Esophagus muscularis mucosa (tissue), 4 donors: ENCODE data around the gene FGFR2. TPM values are rescaled to one million over a fixed set of nuclear protein-coding genes. Genes with fewer than 3 reads are reported as not detected.

Experiments
- DNase-seq: peaks from one replicate; pipeline ENCODE4 v3.0.0-alpha.2; 2017; ENCODE audit errors: extremely low spot score
- H3K27ac ChIP-seq, 4 donors: fragments of 200-600 bp; sonication (generic); replicated peaks in 1 of 4; 1 replicate in 3 of 4; 2 replicates in 1 of 4; pipeline ENCODE4 v1.5.1; 2016 to 2019; ENCODE audit warnings: mild to moderate bottlenecking in 1 of 4
- H3K27me3 ChIP-seq, 4 donors: fragments of 200-600 bp; sonication (generic); one replicate each; pipeline versions ENCODE4 v1.5.1 to v1.6.0; 2016 to 2019
- H3K36me3 ChIP-seq, 4 donors: fragments of 200-600 bp; sonication (generic); one replicate each; pipeline ENCODE4 v1.5.1; 2016 to 2019
- H3K4me1 ChIP-seq, 4 donors: fragments of 200-600 bp; sonication (generic); one replicate each; pipeline ENCODE4 v1.5.1; 2016 to 2019
- H3K4me3 ChIP-seq, 4 donors: fragments of 200-600 bp; sonication (generic); 1 replicate in 2 of 4; 2 replicates in 2 of 4; pipeline ENCODE4 v1.5.1; 2016 to 2019; ENCODE audit warnings: mild to moderate bottlenecking in 4 of 4, moderate library complexity in 1 of 4
- H3K9me3 ChIP-seq, 4 donors: fragments of 200-600 bp; sonication (generic); 1 replicate in 3 of 4; 2 replicates in 1 of 4; pipeline ENCODE4 v1.5.1; 2016 to 2019
- EP300 ChIP-seq: sonication (generic); formaldehyde crosslinking; IDR thresholded peaks from one replicate; pipeline ENCODE4 v1.6.1; 2017; ENCODE audit warnings: antibody characterized with exemption
- POLR2A ChIP-seq: fragments of 450-650 bp; IDR thresholded peaks from one replicate; pipeline ENCODE4 v1.6.1; 2017; ENCODE audit warnings: antibody characterized with exemption, moderate library complexity, mild to moderate bottlenecking, low read depth
- POLR2AphosphoS5 ChIP-seq, 2 donors: sonication (generic); formaldehyde crosslinking; IDR thresholded peaks; one replicate each; pipeline ENCODE4 v1.6.1; 2017; ENCODE audit warnings: antibody characterized with exemption in 2 of 2
- WGBS: methylation state at CpG from one replicate; pipeline ENCODE4 v1.1.5; 2018; 5-methylcytosine and 5-hydroxymethylcytosine counted together
- intact Hi-C: fragments of 100-400 bp; cut with DNase I; formaldehyde crosslinking; loops from one replicate; pipeline ENCODE4 v1.15.1; 2023
- total RNA-seq, 4 donors: library from RNA; depleted of rRNA; stranded (reverse); fragments of >200 nt; gene quantifications; one replicate each; pipeline versions ENCODE4 v1.1.0 to v1.2.1, GENCODE V29; 2016
- TF ChIP-seq, protein P1 (sequence below), 3 experiments: fragments of 200-600 bp in 2 of 3; fragments of 450-650 bp in 1 of 3; sonication (generic) in 2 of 3; IDR thresholded peaks; one replicate each; pipeline ENCODE4 v1.5.1; 2017 to 2019; ENCODE audit warnings: antibody characterized with exemption in 3 of 3, mild to moderate bottlenecking in 2 of 3, moderate library complexity in 1 of 3

The FGFR2 gene
- total RNA-seq, 4 donors from 2014 or later = 58.6 to 74.0 (median 60.5) TPM

DNA sequence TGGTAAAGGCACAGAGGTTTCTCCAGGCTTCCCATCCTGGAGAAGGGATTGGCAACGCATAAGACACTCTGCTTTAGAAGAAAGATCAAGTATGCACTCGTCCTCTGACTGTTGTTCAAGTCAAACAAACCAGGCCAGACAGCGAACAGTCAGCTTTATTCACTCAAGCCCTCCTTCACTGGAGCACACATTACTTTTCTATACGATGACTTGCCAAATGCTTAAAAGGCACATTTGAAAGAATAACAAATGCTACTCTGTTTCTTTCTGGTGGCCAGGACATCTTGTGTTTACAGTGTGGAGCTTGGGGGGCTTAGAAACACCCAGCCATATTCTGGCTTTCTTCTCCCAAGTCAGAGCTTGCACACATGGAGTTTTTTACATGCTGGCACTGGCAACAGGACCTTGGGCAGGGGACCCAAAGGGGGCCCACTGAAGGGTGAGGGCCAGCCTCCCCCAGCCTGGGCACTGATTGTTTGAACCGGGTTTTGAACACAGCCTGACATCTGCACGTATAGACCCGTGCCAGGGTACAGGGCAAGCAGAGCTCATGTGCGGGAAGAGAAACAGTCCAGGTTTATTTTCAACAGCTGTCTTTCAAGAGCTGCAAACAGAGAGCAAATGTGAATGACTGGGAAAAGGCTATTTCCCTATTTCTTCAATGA, 33.3 kb upstream of the FGFR2 start:
- no peak for DNase-seq
- no peaks in the 10 kb centered on the region for H3K36me3 ChIP-seq
- WGBS = 49% methylated on average over 8 of the region's 8 CpGs
- TF ChIP-seq, protein P1, sequence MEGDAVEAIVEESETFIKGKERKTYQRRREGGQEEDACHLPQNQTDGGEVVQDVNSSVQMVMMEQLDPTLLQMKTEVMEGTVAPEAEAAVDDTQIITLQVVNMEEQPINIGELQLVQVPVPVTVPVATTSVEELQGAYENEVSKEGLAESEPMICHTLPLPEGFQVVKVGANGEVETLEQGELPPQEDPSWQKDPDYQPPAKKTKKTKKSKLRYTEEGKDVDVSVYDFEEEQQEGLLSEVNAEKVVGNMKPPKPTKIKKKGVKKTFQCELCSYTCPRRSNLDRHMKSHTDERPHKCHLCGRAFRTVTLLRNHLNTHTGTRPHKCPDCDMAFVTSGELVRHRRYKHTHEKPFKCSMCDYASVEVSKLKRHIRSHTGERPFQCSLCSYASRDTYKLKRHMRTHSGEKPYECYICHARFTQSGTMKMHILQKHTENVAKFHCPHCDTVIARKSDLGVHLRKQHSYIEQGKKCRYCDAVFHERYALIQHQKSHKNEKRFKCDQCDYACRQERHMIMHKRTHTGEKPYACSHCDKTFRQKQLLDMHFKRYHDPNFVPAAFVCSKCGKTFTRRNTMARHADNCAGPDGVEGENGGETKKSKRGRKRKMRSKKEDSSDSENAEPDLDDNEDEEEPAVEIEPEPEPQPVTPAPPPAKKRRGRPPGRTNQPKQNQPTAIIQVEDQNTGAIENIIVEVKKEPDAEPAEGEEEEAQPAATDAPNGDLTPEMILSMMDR (IDR thresholded peaks at IDR 0.05) = no peak
- TF ChIP-seq POLR2AphosphoS5 (IDR thresholded peaks at IDR 0.05) (no peak), EP300 (no peak), POLR2A (no peak)
- no peak overlapping the region for H3K4me3 ChIP-seq
- H3K27me3 ChIP-seq = no peaks in the 10 kb centered on the region
- H3K4me1 ChIP-seq = peaks cover 0 to 35% (median 30%) of the 10 kb centered on the region in 4 donors
- H3K27ac ChIP-seq = peak overlapping the region in 1 of 4 donors; percentile 1
- H3K9me3 ChIP-seq = no peaks in the 10 kb centered on the region
- intact Hi-C loops = no loop called here

DNA sequence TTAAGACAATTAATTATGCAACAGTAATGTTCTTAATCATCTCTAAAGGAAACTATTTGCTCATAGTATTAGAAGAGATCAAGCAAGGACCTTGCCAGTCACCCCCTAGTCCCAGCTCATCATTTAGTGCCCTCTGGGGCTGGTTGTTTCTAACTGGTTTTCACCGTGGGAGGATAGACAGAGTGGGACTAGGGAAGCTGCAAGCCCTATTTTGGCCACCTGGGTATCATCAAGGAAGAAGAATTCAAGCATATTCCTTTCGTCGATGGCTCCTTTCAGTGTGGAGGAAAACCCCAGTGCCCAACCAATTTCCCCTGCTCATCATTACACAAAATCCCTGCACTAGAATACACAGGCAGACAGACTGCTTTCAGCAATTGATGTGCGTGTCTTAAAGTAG, 30.6 kb upstream of the FGFR2 start:
- no peak for DNase-seq
- H3K27me3 ChIP-seq = no peaks in the 10 kb centered on the region
- peak overlapping the region; percentile 61 to 83 (median 66) for H3K27ac ChIP-seq
- 30% methylated on average over 3 of the region's 4 CpGs for WGBS
- H3K4me1 ChIP-seq = peaks cover 0 to 45% (median 38%) of the 10 kb centered on the region in 4 donors
- H3K9me3 ChIP-seq = no peaks in the 10 kb centered on the region
- TF ChIP-seq POLR2AphosphoS5 (IDR thresholded peaks at IDR 0.05) (no peak), POLR2A (no peak), EP300 (no peak)
- TF ChIP-seq, protein P1 (IDR thresholded peaks at IDR 0.05) = peak in 1 of 3 experiments; percentile 13
- no peaks in the 10 kb centered on the region for H3K36me3 ChIP-seq
- intact Hi-C loops = no loop called here
- H3K4me3 ChIP-seq = no peak overlapping the region

DNA sequence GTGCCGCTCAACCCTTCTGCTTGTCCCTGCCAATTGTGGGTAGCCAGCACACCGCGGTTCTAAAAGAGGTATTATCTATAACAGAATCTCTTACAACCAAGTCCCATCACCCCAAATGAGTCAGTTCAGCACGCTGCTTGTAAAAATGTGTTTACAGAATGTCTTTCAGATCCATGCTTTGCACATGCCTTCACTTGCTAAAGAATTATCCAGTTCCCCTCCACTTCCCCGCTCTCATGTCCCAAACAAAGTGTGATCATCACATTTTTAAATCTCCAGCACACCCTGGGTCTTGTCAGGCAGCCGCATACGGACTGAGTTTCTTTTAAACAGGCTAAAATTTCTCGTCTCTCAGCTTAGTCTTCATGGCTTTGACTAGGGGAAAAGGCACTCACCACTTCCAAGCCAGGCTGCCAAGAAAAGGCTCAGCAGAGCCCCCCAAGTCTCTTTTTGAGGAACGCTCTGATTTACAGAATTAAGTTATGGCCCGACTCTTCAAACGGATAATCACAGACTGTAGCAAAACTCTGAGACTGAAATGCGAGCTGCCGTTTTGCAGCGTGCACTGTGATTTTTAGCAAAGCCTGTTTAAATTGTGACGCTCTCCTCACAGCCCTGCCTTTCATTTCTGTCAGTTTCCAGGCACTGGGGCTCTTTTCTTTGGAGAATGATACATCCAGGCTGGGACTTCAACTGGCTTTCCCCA, 29.8 kb upstream of the FGFR2 start:
- intact Hi-C loops = no loop called here
- DNase-seq = no peak

DNA sequence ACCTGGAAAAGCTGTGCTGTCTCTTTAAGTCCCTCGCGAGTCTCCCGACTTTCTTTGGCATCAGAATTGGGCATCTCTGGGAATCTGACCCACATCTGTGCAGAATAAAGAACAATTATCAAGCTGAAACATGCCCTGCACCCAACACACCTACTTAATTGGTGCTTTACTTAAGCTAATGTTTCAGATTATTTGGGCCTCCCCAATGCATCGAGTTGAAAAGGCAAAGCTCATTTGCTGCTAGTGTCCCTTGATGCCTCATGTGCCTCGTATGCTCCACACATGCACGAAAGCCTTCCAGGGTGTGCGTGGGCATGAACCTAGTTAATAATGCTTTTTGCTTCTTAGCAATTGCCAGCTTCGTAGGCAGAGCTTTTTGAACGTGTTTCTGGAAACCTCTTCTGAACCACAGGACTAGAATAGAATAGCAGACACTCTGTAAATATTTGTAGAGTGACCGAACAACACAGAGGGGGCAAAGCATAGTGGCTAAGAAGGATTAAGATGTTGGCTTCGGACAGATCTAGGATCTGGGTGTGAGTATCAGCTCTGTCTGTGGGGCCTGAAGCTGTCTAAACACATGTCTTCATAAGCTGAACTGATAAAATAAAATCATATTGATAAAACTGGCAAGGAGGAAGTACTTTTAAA, 26.7 kb upstream of the FGFR2 start:
- Histone ChIP-seq H3K27me3 (no peaks in the 10 kb centered on the region), H3K4me3 (no peak overlapping the region), H3K4me1 (peaks cover 0 to 33% (median 30%) of the 10 kb centered on the region in 4 donors), H3K36me3 (no peaks in the 10 kb centered on the region), H3K9me3 (no peaks in the 10 kb centered on the region), H3K27ac (peak overlapping the region in 3 of 4 donors; percentile 15 to 48 (median 28))
- TF ChIP-seq POLR2AphosphoS5 (IDR thresholded peaks at IDR 0.05) = no peak
- TF ChIP-seq POLR2A = no peak
- TF ChIP-seq, protein P1 (IDR thresholded peaks at IDR 0.05) = no peak
- no peak for TF ChIP-seq EP300
- 46% methylated on average over 11 of the region's 11 CpGs for WGBS
- intact Hi-C loops = no loop called here
- DNase-seq = no peak

More for the DNA sequence above, 29.8 kb upstream of the FGFR2 start:
- Histone ChIP-seq H3K27me3 (no peaks in the 10 kb centered on the region), H3K27ac (peak overlapping the region; percentile 61 to 83 (median 66)), H3K36me3 (no peaks in the 10 kb centered on the region), H3K9me3 (no peaks in the 10 kb centered on the region), H3K4me3 (peak overlapping the region; percentile 11 to 32 (median 27)), H3K4me1 (peaks cover 0 to 45% (median 38%) of the 10 kb centered on the region in 4 donors)
- 23% methylated on average over 15 of the region's 15 CpGs for WGBS
- TF ChIP-seq, protein P1 (IDR thresholded peaks at IDR 0.05) = no peak
- TF ChIP-seq POLR2AphosphoS5 (IDR thresholded peaks at IDR 0.05) (no peak), EP300 (no peak), POLR2A (no peak)
